OCI-LY7 (cell line): ENCODE measurements around the gene QKI.

ENCODE experiments used
- CTCF ChIP-seq: fragments of 200-600 bp; sonication (generic); conservative IDR thresholded peaks from 2 replicates; pipeline ENCODE4 v1.5.1; 2014; ENCODE audit warnings: mild to moderate bottlenecking, antibody characterized with exemption, low read length, moderate library complexity, mixed read lengths
- EZH2phosphoT487 ChIP-seq: fragments of 200-600 bp; sonication (generic); IDR thresholded peaks from 2 replicates; pipeline ENCODE4 v1.6.1; 2018; ENCODE audit warnings: low read depth, borderline replicate concordance, mild to moderate bottlenecking, mixed run types, antibody characterized with exemption, low read length, moderate library complexity, mixed read lengths

GRCh38 chr6:163547287-163547686 is 132.8 kb downstream of the QKI start:
- no peak for TF ChIP-seq CTCF
- no peak for TF ChIP-seq EZH2phosphoT487
